GM12892 (cell line): Measurements from ENCODE around the gene GALNT2.

Experiments used
- POLR2A ChIP-seq: IDR thresholded peaks from 2 replicates; pipeline ENCODE4 v1.6.1; 2011; ENCODE audit warnings: low read depth, low read length, control low read depth
- TAF1 ChIP-seq: IDR thresholded peaks from 2 replicates; pipeline ENCODE4 v1.6.1; 2011; ENCODE audit warnings: low read depth, mild to moderate bottlenecking, control low read depth, low read length, borderline replicate concordance

DNA sequence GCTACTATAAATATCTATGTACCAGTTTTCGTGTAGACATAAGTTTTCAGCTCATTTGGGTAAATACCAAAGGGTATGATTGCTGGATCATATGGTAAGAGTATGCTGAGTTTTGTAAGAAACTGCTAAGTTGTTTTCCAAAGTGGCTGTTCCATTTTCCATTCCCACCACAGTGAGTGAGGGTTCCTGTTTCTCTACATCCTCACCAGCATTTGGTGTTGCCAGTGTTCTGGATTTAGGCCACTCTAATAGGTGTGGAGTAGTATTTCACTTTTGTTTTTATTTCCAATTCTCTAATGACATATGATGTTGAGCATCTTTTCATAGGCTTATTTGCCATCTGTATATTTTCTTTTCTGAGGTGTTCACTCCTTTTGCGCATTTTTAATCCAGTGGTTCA is 112.2 kb downstream of the GALNT2 start:
- TF ChIP-seq TAF1 (no peak), POLR2A (no peak)
